ENCODE results near the gene TSPAN4. TPM values are rescaled to one million over a fixed set of nuclear protein-coding genes. Genes with fewer than 3 reads are reported as not detected.

TSPAN4 gene
- total and polyA plus RNA-seq, 2 donors (not counting 1 experiment from before 2014, with no cell fraction given) = 2.9 to 7.4 TPM

- ATAC-seq (ENCODE audit: low read depth) = no peak
- H3K9ac ChIP-seq (ENCODE audit: low read length) = no peak overlapping the region
- Mint-ChIP-seq H3K4me3 (no peak overlapping the region), H3K27me3 (no peaks in the 10 kb centered on the region), H3K9me3 (ENCODE audit: insufficient read depth) (no peaks in the 10 kb centered on the region), H3K4me1 (peaks cover 18% of the 10 kb centered on the region), H3K27ac (no peak overlapping the region)
- H3K79me2 ChIP-seq (ENCODE audit: control insufficient read depth, insufficient read depth, low read length) = peaks cover 20% of the 10 kb centered on the region
- no peak for DNase-seq
- peaks cover 53% of the 10 kb centered on the region for H4K20me1 ChIP-seq (ENCODE audit: control insufficient read depth, insufficient read depth, low read length, poor library complexity, severe bottlenecking)
- no peak overlapping the region for H3K27ac ChIP-seq (ENCODE audit: low read length in 2 of 2)
- no peaks in the 10 kb centered on the region for H3K9me3 ChIP-seq (ENCODE audit: control extremely low read depth in 1 of 3, control insufficient read depth in 2 of 3, insufficient read depth in 1 of 3, low read length in 2 of 3)
- TF ChIP-seq EZH2 (IDR thresholded peaks at IDR 0.05; ENCODE audit: borderline replicate concordance, insufficient read depth, low read depth, low read length, poor library complexity, severe bottlenecking) = no peak
- no peak for TF ChIP-seq CTCF (IDR thresholded peaks at IDR 0.05)
- intact Hi-C loops (cut with micrococcal nuclease) = no loop called here
- no peak overlapping the region for H2AFZ ChIP-seq (ENCODE audit: insufficient read depth, low read depth, low read length, poor library complexity, severe bottlenecking)
- WGBS (ENCODE audit: insufficient coverage) = 92% methylated on average over 8 of the region's 8 CpGs
- POLR2A ChIA-PET = no interaction called here
- H3K4me2 ChIP-seq (replicated peaks; ENCODE audit: low read depth, low read length, poor library complexity, severe bottlenecking) = no peak overlapping the region
- peaks cover 0 to 19% of the 10 kb centered on the region in 2 experiments for H3K36me3 ChIP-seq (replicated peaks in 1 of 2; ENCODE audit: control extremely low read depth in 1 of 2, control insufficient read depth in 1 of 2, extremely low read depth in 1 of 2, insufficient read depth in 2 of 2, low read length in 1 of 2)
- H3K4me3 ChIP-seq (ENCODE audit: control extremely low read depth in 1 of 5, extremely low read depth in 1 of 5, insufficient read depth in 1 of 5, low read depth in 2 of 5, low read length in 4 of 5) = no peak overlapping the region
- H3K27me3 ChIP-seq (replicated peaks in 1 of 4; ENCODE audit: control extremely low read depth in 1 of 4, control insufficient read depth in 3 of 4, insufficient read depth in 4 of 4, low read length in 3 of 4) = peaks cover 0 to 18% (median 4%) of the 10 kb centered on the region in 4 experiments
- peaks cover 17 to 32% of the 10 kb centered on the region in 2 donors for H3K4me1 ChIP-seq (ENCODE audit: control insufficient read depth in 2 of 2, insufficient read depth in 2 of 2, low read length in 2 of 2)
- CTCF ChIA-PET = no interaction called here
Measured at GRCh38 chr11:837990-838307, 4.7 kb upstream of the TSPAN4 start.

- Histone ChIP-seq H3K27ac (ENCODE audit: low read length in 2 of 2) (no peak overlapping the region), H3K4me2 (replicated peaks; ENCODE audit: low read depth, low read length, poor library complexity, severe bottlenecking) (no peak overlapping the region), H3K27me3 (replicated peaks in 1 of 4; ENCODE audit: control extremely low read depth in 1 of 4, control insufficient read depth in 3 of 4, insufficient read depth in 4 of 4, low read length in 3 of 4) (peaks cover 0 to 21% (median 5%) of the 10 kb centered on the region in 4 experiments), H3K9ac (ENCODE audit: low read length) (no peak overlapping the region), H3K4me1 (ENCODE audit: control insufficient read depth in 2 of 2, insufficient read depth in 2 of 2, low read length in 2 of 2) (peaks cover 17 to 32% of the 10 kb centered on the region in 2 donors), H3K36me3 (replicated peaks in 1 of 2; ENCODE audit: control extremely low read depth in 1 of 2, control insufficient read depth in 1 of 2, extremely low read depth in 1 of 2, insufficient read depth in 2 of 2, low read length in 1 of 2) (peaks cover 0 to 19% of the 10 kb centered on the region in 2 experiments), H3K9me3 (ENCODE audit: control extremely low read depth in 1 of 3, control insufficient read depth in 2 of 3, insufficient read depth in 1 of 3, low read length in 2 of 3) (no peaks in the 10 kb centered on the region), H2AFZ (ENCODE audit: insufficient read depth, low read depth, low read length, poor library complexity, severe bottlenecking) (no peak overlapping the region), H4K20me1 (ENCODE audit: control insufficient read depth, insufficient read depth, low read length, poor library complexity, severe bottlenecking) (peaks cover 53% of the 10 kb centered on the region), H3K4me3 (ENCODE audit: control extremely low read depth in 1 of 5, extremely low read depth in 1 of 5, insufficient read depth in 1 of 5, low read depth in 2 of 5, low read length in 4 of 5) (no peak overlapping the region), H3K79me2 (ENCODE audit: control insufficient read depth, insufficient read depth, low read length) (peaks cover 20% of the 10 kb centered on the region)
- intact Hi-C loops (cut with micrococcal nuclease) = no loop called here
- TF ChIP-seq CTCF (IDR thresholded peaks at IDR 0.05) (no peak), EZH2 (IDR thresholded peaks at IDR 0.05; ENCODE audit: borderline replicate concordance, insufficient read depth, low read depth, low read length, poor library complexity, severe bottlenecking) (no peak)
- ATAC-seq (ENCODE audit: low read depth) (no peak), DNase-seq (no peak)
- Mint-ChIP-seq H3K4me3 (no peak overlapping the region), H3K9me3 (ENCODE audit: insufficient read depth) (no peaks in the 10 kb centered on the region), H3K27me3 (no peaks in the 10 kb centered on the region), H3K27ac (no peak overlapping the region), H3K4me1 (peaks cover 21% of the 10 kb centered on the region)
- ChIA-PET POLR2A (interaction anchor here (5.2 kb wide), 1 partner anchor 19 kb away, joined by 29 read pairs; the partner anchor contains the start of gene PNPLA2), CTCF (no interaction called here)
- 86% methylated on average over 13 of the region's 17 CpGs for WGBS (ENCODE audit: insufficient coverage)
Measured at GRCh38 chr11:838441-839279, 4.0 kb upstream of the TSPAN4 start.
